Neuronal stem cell (in vitro differentiated cells): Measurements from ENCODE around the gene FMN1.

Source experiments
- DNase-seq: peaks from one replicate; pipeline ENCODE4 v3.0.0-alpha.2; 2013; ENCODE audit warnings: low spot score
- H2AFZ ChIP-seq: one replicate; pipeline ENCODE4 v1.6.1; 2013; ENCODE audit warnings: mild to moderate bottlenecking, low read length, inconsistent platforms
- H2AK5ac ChIP-seq: 2 replicates; pipeline ENCODE4 v1.6.1; 2013; ENCODE audit warnings: low read depth, mild to moderate bottlenecking, inconsistent platforms, low read length, moderate library complexity, mixed read lengths
- H2BK120ac ChIP-seq: 2 replicates; pipeline ENCODE4 v1.6.1; 2013; ENCODE audit warnings: low read depth, mild to moderate bottlenecking, inconsistent platforms, low read length, moderate library complexity, mixed read lengths
- H2BK12ac ChIP-seq: one replicate; pipeline ENCODE4 v1.6.1; 2013; ENCODE audit warnings: low read length, inconsistent platforms
- H2BK15ac ChIP-seq: 2 replicates; pipeline ENCODE4 v1.6.1; 2013; ENCODE audit warnings: mild to moderate bottlenecking, low read length, inconsistent platforms, mixed read lengths
- H2BK5ac ChIP-seq: one replicate; pipeline ENCODE4 v1.6.1; 2013; ENCODE audit warnings: inconsistent platforms, mild to moderate bottlenecking, low read length, moderate library complexity
- H3K14ac ChIP-seq: one replicate; pipeline ENCODE4 v1.6.1; 2013; ENCODE audit warnings: low read length, inconsistent platforms
- H3K18ac ChIP-seq: 2 replicates; pipeline ENCODE4 v1.6.1; 2013; ENCODE audit warnings: low read length, inconsistent platforms
- H3K23ac ChIP-seq: 2 replicates; pipeline ENCODE4 v1.6.1; 2013; ENCODE audit warnings: low read depth, mild to moderate bottlenecking, mixed read lengths, low read length, inconsistent platforms; ENCODE audit not compliant: poor library complexity
- H3K27ac ChIP-seq: replicated peaks from 3 replicates; pipeline ENCODE4 v1.5.1; 2013; ENCODE audit warnings: low read length, inconsistent platforms
- H3K27me3 ChIP-seq, 3 experiments: 2 replicates each; pipeline ENCODE4 v1.6.1; 2013; ENCODE audit warnings: low read length in 3 of 3, mild to moderate bottlenecking in 2 of 3, inconsistent platforms in 1 of 3, low read depth in 1 of 3, mixed read lengths in 1 of 3, moderate library complexity in 1 of 3; ENCODE audit not compliant: control insufficient read depth in 3 of 3, insufficient read depth in 3 of 3
- H3K36me3 ChIP-seq, 2 donors: replicated peaks in 1 of 2; 2 replicates each; pipeline ENCODE4 v1.6.1; 2013; ENCODE audit warnings: low read length in 2 of 2; ENCODE audit not compliant: control insufficient read depth in 2 of 2, insufficient read depth in 2 of 2
- H3K4ac ChIP-seq: 2 replicates; pipeline ENCODE4 v1.6.1; 2013; ENCODE audit warnings: inconsistent platforms, mild to moderate bottlenecking, low read length, moderate library complexity
- H3K4me1 ChIP-seq, 2 donors: 1 replicate in 1 of 2; 2 replicates in 1 of 2; pipeline ENCODE4 v1.6.1; 2013; ENCODE audit warnings: low read length in 2 of 2, low read depth in 1 of 2; ENCODE audit not compliant: control insufficient read depth in 2 of 2, insufficient read depth in 1 of 2
- H3K4me2 ChIP-seq: one replicate; pipeline ENCODE4 v1.6.1; 2013; ENCODE audit warnings: mild to moderate bottlenecking, low read length, inconsistent platforms; ENCODE audit not compliant: insufficient read depth, poor library complexity, severe bottlenecking
- H3K4me3 ChIP-seq, 2 donors: 2 replicates each; pipeline ENCODE4 v1.5.1; 2013; ENCODE audit warnings: low read length in 2 of 2, mild to moderate bottlenecking in 2 of 2, inconsistent platforms in 1 of 2, moderate library complexity in 1 of 2
- H3K79me1 ChIP-seq: one replicate; pipeline ENCODE4 v1.6.1; 2013; ENCODE audit warnings: low read depth, mild to moderate bottlenecking, inconsistent platforms, low read length, moderate library complexity
- H3K9ac ChIP-seq: one replicate; pipeline ENCODE4 v1.6.1; 2013; ENCODE audit warnings: mild to moderate bottlenecking, low read depth, low read length, inconsistent platforms; ENCODE audit not compliant: poor library complexity
- H3K9me3 ChIP-seq, 2 donors: replicated peaks in 1 of 2; 2 replicates each; pipeline versions ENCODE3 to v1.6.1; 2013; ENCODE audit warnings: low read length in 2 of 2, mild to moderate bottlenecking in 2 of 2, inconsistent platforms in 1 of 2, low read depth in 1 of 2, mixed read lengths in 1 of 2, moderate library complexity in 1 of 2; ENCODE audit not compliant: control insufficient read depth in 2 of 2, insufficient read depth in 1 of 2
- H4K8ac ChIP-seq: one replicate; pipeline ENCODE4 v1.6.1; 2013; ENCODE audit warnings: low read depth, mild to moderate bottlenecking, inconsistent platforms, low read length, moderate library complexity
- H4K91ac ChIP-seq: one replicate; pipeline ENCODE4 v1.6.1; 2013; ENCODE audit warnings: low read length, low read depth, mild to moderate bottlenecking, inconsistent platforms; ENCODE audit not compliant: poor library complexity
- WGBS, 2 donors: extraction: QIAGEN DNeasy Blood & Tissue Kit; methylation state at CpG; one replicate each; pipeline ENCODE4 v1.1.7; 2013; ENCODE audit warnings: missing lambda C conversion rate in 2 of 2, mixed read lengths in 1 of 2; ENCODE audit not compliant: insufficient read length in 2 of 2, insufficient replicate concordance in 1 of 2; ENCODE audit errors: extremely low coverage in 2 of 2; 5-methylcytosine and 5-hydroxymethylcytosine counted together

Gene FMN1

GRCh38 chr15:32901192-32901591 lies 293.3 kb downstream of the FMN1 start:
- H2BK120ac ChIP-seq, result no peak overlapping the region
- no peak overlapping the region for H3K14ac ChIP-seq
- no CpG with 5 or more reads among the region's 2 CpGs for WGBS, 2 donors
- H3K9ac ChIP-seq, result no peak overlapping the region
- H3K36me3 ChIP-seq, result no peaks in the 10 kb centered on the region
- H3K23ac ChIP-seq, result no peak overlapping the region
- H3K4me2 ChIP-seq, result no peak overlapping the region
- H3K4ac ChIP-seq, result no peak overlapping the region
- no peaks in the 10 kb centered on the region for H3K79me1 ChIP-seq
- H3K9me3 ChIP-seq, result no peaks in the 10 kb centered on the region
- H3K18ac ChIP-seq, result no peak overlapping the region
- no peak overlapping the region for H2BK12ac ChIP-seq
- no peak overlapping the region for H3K4me3 ChIP-seq
- no peak overlapping the region for H4K91ac ChIP-seq
- H3K27me3 ChIP-seq, result no peaks in the 10 kb centered on the region
- H4K8ac ChIP-seq, result no peak overlapping the region
- H3K27ac ChIP-seq, result no peak overlapping the region
- no peak overlapping the region for H2AFZ ChIP-seq
- DNase-seq, result no peak
- H2BK5ac ChIP-seq, result no peak overlapping the region
- H2AK5ac ChIP-seq, result no peak overlapping the region
- peaks cover 9 to 13% of the 10 kb centered on the region in 2 donors for H3K4me1 ChIP-seq
- no peak overlapping the region for H2BK15ac ChIP-seq

- no peak overlapping the region for H4K8ac ChIP-seq
- no peak overlapping the region for H2BK15ac ChIP-seq
- peak; percentile 70 for DNase-seq
- H3K27me3 ChIP-seq, result no peaks in the 10 kb centered on the region
- H3K4ac ChIP-seq, result no peak overlapping the region
- H3K4me3 ChIP-seq, result no peak overlapping the region
- peak overlapping the region; percentile 62 for H3K27ac ChIP-seq
- H2BK5ac ChIP-seq, result no peak overlapping the region
- no peak overlapping the region for H3K14ac ChIP-seq
- H2AK5ac ChIP-seq, result no peak overlapping the region
- no peaks in the 10 kb centered on the region for H3K9me3 ChIP-seq
- no peaks in the 10 kb centered on the region for H3K79me1 ChIP-seq
- H3K23ac ChIP-seq, result no peak overlapping the region
- H3K18ac ChIP-seq, result no peak overlapping the region
- WGBS, 2 donors, result no CpG with 5 or more reads among the region's 6 CpGs
- peak overlapping the region; percentile 64 for H2AFZ ChIP-seq
- H3K4me2 ChIP-seq, result no peak overlapping the region
- H4K91ac ChIP-seq, result no peak overlapping the region
- H3K4me1 ChIP-seq, result peaks cover 9 to 13% of the 10 kb centered on the region in 2 donors
- H2BK120ac ChIP-seq, result no peak overlapping the region
- H3K36me3 ChIP-seq, result no peaks in the 10 kb centered on the region
- H3K9ac ChIP-seq, result no peak overlapping the region
- H2BK12ac ChIP-seq, result no peak overlapping the region
These were observed 295.4 kb downstream of the FMN1 start for GRCh38 chr15:32899126-32899596.

GRCh38 chr15:32898414-32898813 lies 296.1 kb downstream of the FMN1 start:
- Histone ChIP-seq H2BK120ac (no peak overlapping the region), H3K4me1 (peaks cover 9 to 13% of the 10 kb centered on the region in 2 donors), H3K36me3 (no peaks in the 10 kb centered on the region), H3K9ac (no peak overlapping the region), H2BK5ac (no peak overlapping the region), H3K4me2 (no peak overlapping the region), H2BK15ac (no peak overlapping the region), H3K27me3 (no peaks in the 10 kb centered on the region), H3K9me3 (no peaks in the 10 kb centered on the region), H3K14ac (no peak overlapping the region), H2AFZ (no peak overlapping the region), H4K8ac (no peak overlapping the region), H3K79me1 (no peaks in the 10 kb centered on the region), H3K4ac (no peak overlapping the region), H2BK12ac (no peak overlapping the region), H2AK5ac (no peak overlapping the region), H3K23ac (no peak overlapping the region), H3K4me3 (no peak overlapping the region), H3K27ac (peak overlapping the region; percentile 62), H3K18ac (no peak overlapping the region), H4K91ac (no peak overlapping the region)
- WGBS, 2 donors, result no CpG with 5 or more reads among the region's 4 CpGs
- no peak for DNase-seq

GRCh38 chr15:32893421-32893820 lies 301.1 kb downstream of the FMN1 start:
- no peak overlapping the region for H3K18ac ChIP-seq
- no peak overlapping the region for H3K9ac ChIP-seq
- H3K4me1 ChIP-seq, result peaks cover 0 to 6% of the 10 kb centered on the region in 2 donors
- no peak overlapping the region for H3K23ac ChIP-seq
- no peak overlapping the region for H3K4me3 ChIP-seq
- H3K27me3 ChIP-seq, result no peaks in the 10 kb centered on the region
- no peak overlapping the region for H3K14ac ChIP-seq
- H2AK5ac ChIP-seq, result no peak overlapping the region
- H2BK12ac ChIP-seq, result no peak overlapping the region
- no peak overlapping the region for H4K91ac ChIP-seq
- no peaks in the 10 kb centered on the region for H3K36me3 ChIP-seq
- H3K4ac ChIP-seq, result no peak overlapping the region
- no peak overlapping the region for H4K8ac ChIP-seq
- H2BK5ac ChIP-seq, result no peak overlapping the region
- H3K27ac ChIP-seq, result no peak overlapping the region
- H2AFZ ChIP-seq, result no peak overlapping the region
- H3K4me2 ChIP-seq, result no peak overlapping the region
- H2BK120ac ChIP-seq, result no peak overlapping the region
- H3K79me1 ChIP-seq, result no peaks in the 10 kb centered on the region
- no peak overlapping the region for H2BK15ac ChIP-seq
- H3K9me3 ChIP-seq, result no peaks in the 10 kb centered on the region
- no peak for DNase-seq
